Ovary (tissue), 9 donors: ENCODE results near the gene PLXNA4. TPM values are rescaled to one million over a fixed set of nuclear protein-coding genes. Genes with fewer than 3 reads are reported as not detected.

ENCODE experiments used
- DNase-seq, 5 donors: peaks; one replicate each; pipeline ENCODE4 v3.0.0-alpha.2; 2019 to 2020
- H3K27ac ChIP-seq, 2 donors: fragments of 200-600 bp; one replicate each; pipeline versions ENCODE4 v1.5.1 to v1.8.0; 2019 to 2022
- H3K27me3 ChIP-seq: fragments of 200-600 bp; one replicate; pipeline ENCODE4 v1.8.0; 2022
- H3K36me3 ChIP-seq: fragments of 200-600 bp; sonication (generic); one replicate; pipeline ENCODE4 v1.5.1; 2019
- H3K4me1 ChIP-seq: one replicate; pipeline ENCODE4 v1.8.1; 2013; ENCODE audit warnings: mild to moderate bottlenecking, moderate library complexity; ENCODE audit not compliant: insufficient read depth
- H3K4me3 ChIP-seq: fragments of 200-600 bp; sonication (generic); one replicate; pipeline ENCODE4 v1.5.1; 2017
- H3K9me3 ChIP-seq, 2 donors: fragments of 200-600 bp in 1 of 2; sonication (generic) in 1 of 2; one replicate each; pipeline versions ENCODE4 v1.5.1 to v1.8.1; 2013 to 2019; ENCODE audit warnings: mild to moderate bottlenecking in 1 of 2, moderate library complexity in 1 of 2
- CTCF ChIP-seq, 3 donors: fragments of 450-650 bp in 2 of 3; fragments of 200-600 bp in 1 of 3; IDR thresholded peaks; one replicate each; pipeline versions ENCODE4 v1.5.1 to v1.8.0; 2016 to 2022; ENCODE audit warnings: antibody characterized with exemption in 3 of 3, mild to moderate bottlenecking in 1 of 3
- EP300 ChIP-seq: sonication (generic); formaldehyde crosslinking; IDR thresholded peaks from one replicate; pipeline ENCODE4 v1.6.1; 2017; ENCODE audit warnings: antibody characterized with exemption
- POLR2A ChIP-seq: fragments of 450-650 bp; IDR thresholded peaks from one replicate; pipeline ENCODE4 v1.6.1; 2017; ENCODE audit warnings: antibody characterized with exemption, mild to moderate bottlenecking, moderate library complexity
- WGBS, 3 donors: extraction: QIAGEN DNeasy Blood & Tissue Kit in 1 of 3; methylation state at CpG; one replicate each; pipeline versions ENCODE4 v1.1.5 to v1.1.7; 2013 to 2017; 5-methylcytosine and 5-hydroxymethylcytosine counted together
- intact Hi-C, 4 donors: fragments of 100-400 bp; cut with DNase I; formaldehyde crosslinking; loops; one replicate each; pipeline versions ENCODE4 v1.11.0 to v1.15.1; 2022 to 2023
- polyA plus RNA-seq, 2 donors: library from polyadenylated mRNA; stranded (reverse); fragments of 200-250 nt in 1 of 2; fragments of 350-450 nt in 1 of 2; fragmentation: Illumina TruSeq in 1 of 2; extraction: RNeasy Lipid Tissue Mini Kit (QIAGEN cat#74804) in 1 of 2; gene quantifications; one replicate each; pipeline ENCODE4 v1.2.3, GENCODE V29; 2013 to 2014
- total RNA-seq, 7 donors: library from RNA; depleted of rRNA in 2 of 7; stranded (reverse); fragments of >200 nt in 2 of 7; fragmentation: NEBNext Ultra II Directional in 3 of 7; extraction: Animal tissue kit (Norgen Biotek cat#: 25700) in 3 of 7; gene quantifications; one replicate each; pipeline versions ENCODE4 v1.1.0 to v1.2.4, GENCODE V29; 2016 to 2023
- donor health status: DM: no; HTN: no; CAD: no; lungs with moderate emphysema.
- donor health status: DM: no; HTN: no; CAD: no.
- donor health status: Bipolar disorder and iron deficiency.
- donor health status: DM: yes; HTN: yes; CAD: no.
- donor health status: DM: no; HTN: no; CAD: no.
- donor health status: DM: yes; HTN: yes; CAD: no.

The PLXNA4 gene
- total and polyA plus RNA-seq, 9 donors, result 5.1 to 39.9 (median 11.4) TPM

GRCh38 chr7:132430861-132431822, 145.1 kb downstream of the PLXNA4 start:
- WGBS, 3 donors, result 78 to 83% (median 81%) methylated on average over 13 of the region's 13 CpGs
- intact Hi-C loops, result loop anchor here in 1 of 4 donors (10.0 kb wide), 1 partner anchor 84 kb away; no protein-coding TSS in a partner anchor
- no peaks in the 10 kb centered on the region for H3K27me3 ChIP-seq
- no peaks in the 10 kb centered on the region for H3K9me3 ChIP-seq
- no peaks in the 10 kb centered on the region for H3K36me3 ChIP-seq
- peaks cover 2% of the 10 kb centered on the region for H3K4me1 ChIP-seq
- no peak overlapping the region for H3K4me3 ChIP-seq
- H3K27ac ChIP-seq, result no peak overlapping the region
- no peak for DNase-seq
- no peak for TF ChIP-seq POLR2A
- no peak for TF ChIP-seq EP300
- no peak for TF ChIP-seq CTCF (IDR thresholded peaks at IDR 0.05)

- H3K27ac ChIP-seq, result no peak overlapping the region
- H3K4me1 ChIP-seq, result peaks cover 4% of the 10 kb centered on the region
- 92% methylated on average over 4 of the region's 4 CpGs for WGBS, 3 donors
- H3K9me3 ChIP-seq, result no peaks in the 10 kb centered on the region
- TF ChIP-seq POLR2A, result no peak
- no peak for TF ChIP-seq EP300
- no peak for TF ChIP-seq CTCF (IDR thresholded peaks at IDR 0.05)
- H3K36me3 ChIP-seq, result no peaks in the 10 kb centered on the region
- H3K4me3 ChIP-seq, result no peak overlapping the region
- intact Hi-C loops, result loop anchor here in 1 of 4 donors (10.0 kb wide), 1 partner anchor 85 kb away; no protein-coding TSS in a partner anchor
- no peak for DNase-seq
- no peaks in the 10 kb centered on the region for H3K27me3 ChIP-seq
These were observed 146.0 kb downstream of the PLXNA4 start for GRCh38 chr7:132430041-132430855.

- Histone ChIP-seq H3K27ac (no peak overlapping the region), H3K27me3 (no peaks in the 10 kb centered on the region), H3K4me1 (peaks cover 4% of the 10 kb centered on the region), H3K9me3 (no peaks in the 10 kb centered on the region), H3K4me3 (no peak overlapping the region), H3K36me3 (no peaks in the 10 kb centered on the region)
- TF ChIP-seq EP300, result no peak
- no peak for TF ChIP-seq POLR2A
- no peak for TF ChIP-seq CTCF (IDR thresholded peaks at IDR 0.05)
- 90 to 100% (median 94%) methylated on average over 1 of the region's 1 CpG for WGBS, 3 donors
- no peak for DNase-seq
- intact Hi-C loops, result no loop called here
These were observed 147.1 kb downstream of the PLXNA4 start for GRCh38 chr7:132429181-132429580.

- H3K9me3 ChIP-seq, result no peaks in the 10 kb centered on the region
- H3K36me3 ChIP-seq, result no peaks in the 10 kb centered on the region
- no peak overlapping the region for H3K4me3 ChIP-seq
- peak in 3 of 5 donors; percentile 49 to 65 (median 57) for DNase-seq
- H3K27ac ChIP-seq, result no peak overlapping the region
- peaks cover 10% of the 10 kb centered on the region for H3K4me1 ChIP-seq
- TF ChIP-seq POLR2A (no peak), EP300 (no peak), CTCF (IDR thresholded peaks at IDR 0.05) (no peak)
- WGBS, 3 donors, result 14 to 15% (median 14%) methylated on average over 12 of the region's 12 CpGs
- intact Hi-C loops, result no loop called here
- no peaks in the 10 kb centered on the region for H3K27me3 ChIP-seq
These were observed 147.9 kb downstream of the PLXNA4 start for GRCh38 chr7:132428247-132428919.
